Measurements from ENCODE around the gene STK10.

STK10 gene

GRCh38 chr5:172082180-172082579, 105.8 kb downstream of the STK10 start:
- no peak for DNase-seq

GRCh38 chr5:172079876-172080275, 108.1 kb downstream of the STK10 start:
- DNase-seq: no peak

- no peak for DNase-seq
Observed at GRCh38 chr5:172078726-172079345, 109.2 kb downstream of the STK10 start.

- no peak for DNase-seq
Observed at GRCh38 chr5:172077664-172078425, 110.2 kb downstream of the STK10 start.

- DNase-seq: no peak
Observed at GRCh38 chr5:172076761-172077244, 111.2 kb downstream of the STK10 start.

- DNase-seq: no peak
Observed at GRCh38 chr5:172075656-172076055, 112.4 kb downstream of the STK10 start.

GRCh38 chr5:172074896-172075295, 113.1 kb downstream of the STK10 start:
- no peak for DNase-seq

- DNase-seq: no peak
Observed at GRCh38 chr5:172071309-172071875, 116.6 kb downstream of the STK10 start.

- DNase-seq: no peak
Observed at GRCh38 chr5:172065431-172066065, 122.5 kb downstream of the STK10 start.

GRCh38 chr5:172064766-172065165, 123.3 kb downstream of the STK10 start:
- DNase-seq: no peak

- DNase-seq: no peak
Observed at GRCh38 chr5:172064358-172064757, 123.7 kb downstream of the STK10 start.

GRCh38 chr5:172063463-172064235, 124.4 kb downstream of the STK10 start:
- no peak for DNase-seq

- DNase-seq: peak; percentile 47
Observed at GRCh38 chr5:172059661-172060100, 128.3 kb downstream of the STK10 start.

- no peak for DNase-seq
Observed at GRCh38 chr5:172058088-172058487, 129.9 kb downstream of the STK10 start.

GRCh38 chr5:172055996-172056395, 132.0 kb downstream of the STK10 start:
- DNase-seq: no peak

GRCh38 chr5:172055421-172055820, 132.6 kb downstream of the STK10 start:
- DNase-seq: no peak

- DNase-seq: no peak
Observed at GRCh38 chr5:172054611-172055153, 133.3 kb downstream of the STK10 start.

- no peak for DNase-seq
Observed at GRCh38 chr5:172052450-172053236, 135.4 kb downstream of the STK10 start.

GRCh38 chr5:172051643-172052339, 136.2 kb downstream of the STK10 start:
- DNase-seq: no peak

GRCh38 chr5:172050080-172050479, 137.9 kb downstream of the STK10 start:
- DNase-seq: no peak

- no peak for DNase-seq
Observed at GRCh38 chr5:172049226-172049796, 138.7 kb downstream of the STK10 start.

All from DMS53 (cell line).